ENCODE measurements around the gene ZNF862. TPM values are rescaled to one million over a fixed set of nuclear protein-coding genes. Genes with fewer than 3 reads are reported as not detected.

Gene ZNF862
- total and polyA plus RNA-seq, 8 donors: 2.4 to 13.4 (median 7.3) TPM

- Histone ChIP-seq H3K27ac (no peak overlapping the region), H3K4me3 (no peak overlapping the region), H3K36me3 (peaks cover 0 to 55% (median 42%) of the 10 kb centered on the region in 4 donors), H3K4me1 (peaks cover 12 to 21% (median 17%) of the 10 kb centered on the region in 4 donors), H3K27me3 (no peaks in the 10 kb centered on the region), H3K9me3 (no peaks in the 10 kb centered on the region)
- intact Hi-C loops (cut with DNase I; ENCODE audit: low total_unique reads): no loop called here
- 92 to 94% (median 93%) methylated on average over 9 of the region's 9 CpGs for WGBS, 5 donors
- TF ChIP-seq POLR2AphosphoS5 (IDR thresholded peaks at IDR 0.05) (no peak), POLR2A (IDR thresholded peaks at IDR 0.05) (no peak), EP300 (IDR thresholded peaks at IDR 0.05) (no peak), CTCF (IDR thresholded peaks at IDR 0.05) (no peak)
- no peak for DNase-seq
Observed at GRCh38 chr7:149853157-149853556, 15.0 kb downstream of the ZNF862 start.

- WGBS, 5 donors: 24 to 36% (median 29%) methylated on average over 11 to 13 of the region's 13 CpGs
- intact Hi-C loops (cut with DNase I; ENCODE audit: low total_unique reads): no loop called here
- TF ChIP-seq CTCF (IDR thresholded peaks at IDR 0.05): no peak
- no peak for TF ChIP-seq POLR2AphosphoS5 (IDR thresholded peaks at IDR 0.05)
- no peak for TF ChIP-seq POLR2A (IDR thresholded peaks at IDR 0.05)
- TF ChIP-seq EP300 (IDR thresholded peaks at IDR 0.05): no peak
Observed at GRCh38 chr7:149854611-149855360, 16.6 kb downstream of the ZNF862 start.

GRCh38 chr7:149855361-149856305, 17.5 kb downstream of the ZNF862 start:
- H3K4me1 ChIP-seq: peaks cover 12 to 21% (median 17%) of the 10 kb centered on the region in 4 donors
- intact Hi-C loops (cut with DNase I; ENCODE audit: low total_unique reads): no loop called here
- DNase-seq: peak in 1 of 2 donors; percentile 54
- H3K27ac ChIP-seq: no peak overlapping the region
- WGBS, 5 donors: 70 to 80% (median 76%) methylated on average over 16 of the region's 16 CpGs
- no peaks in the 10 kb centered on the region for H3K27me3 ChIP-seq
- no peak overlapping the region for H3K4me3 ChIP-seq
- H3K9me3 ChIP-seq: no peaks in the 10 kb centered on the region
- no peak for TF ChIP-seq CTCF (IDR thresholded peaks at IDR 0.05)
- no peak for TF ChIP-seq POLR2AphosphoS5 (IDR thresholded peaks at IDR 0.05)
- no peak for TF ChIP-seq POLR2A (IDR thresholded peaks at IDR 0.05)
- TF ChIP-seq EP300 (IDR thresholded peaks at IDR 0.05): no peak
- H3K36me3 ChIP-seq: peaks cover 2 to 53% (median 36%) of the 10 kb centered on the region in 4 donors

More at GRCh38 chr7:149854611-149855360, 16.6 kb downstream of the ZNF862 start:
- no peak overlapping the region for H3K4me3 ChIP-seq
- H3K27ac ChIP-seq: peak overlapping the region in 3 of 5 donors; percentile 6 to 52 (median 22)
- peaks cover 0 to 53% (median 36%) of the 10 kb centered on the region in 4 donors for H3K36me3 ChIP-seq
- no peaks in the 10 kb centered on the region for H3K9me3 ChIP-seq
- peak; percentile 90 to 93 for DNase-seq
- H3K4me1 ChIP-seq: peaks cover 12 to 21% (median 17%) of the 10 kb centered on the region in 4 donors
- H3K27me3 ChIP-seq: no peaks in the 10 kb centered on the region

GRCh38 chr7:149856583-149856982, 18.4 kb downstream of the ZNF862 start:
- H3K4me1 ChIP-seq: peaks cover 12 to 21% (median 17%) of the 10 kb centered on the region in 4 donors
- intact Hi-C loops (cut with DNase I; ENCODE audit: low total_unique reads): no loop called here
- peaks cover 9 to 53% (median 45%) of the 10 kb centered on the region in 4 donors for H3K36me3 ChIP-seq
- no peaks in the 10 kb centered on the region for H3K9me3 ChIP-seq
- H3K27me3 ChIP-seq: no peaks in the 10 kb centered on the region
- DNase-seq: no peak
- no peak overlapping the region for H3K27ac ChIP-seq
- TF ChIP-seq CTCF (IDR thresholded peaks at IDR 0.05) (no peak), EP300 (IDR thresholded peaks at IDR 0.05) (no peak), POLR2AphosphoS5 (IDR thresholded peaks at IDR 0.05) (no peak), POLR2A (IDR thresholded peaks at IDR 0.05) (no peak)
- H3K4me3 ChIP-seq: no peak overlapping the region
- WGBS, 5 donors: 70 to 96% (median 89%) methylated on average over 8 of the region's 8 CpGs

Data from stomach (tissue), 9 donors.